ENCODE measurements around the gene CNPY4. TPM values are rescaled to one million over a fixed set of nuclear protein-coding genes. Genes with fewer than 3 reads are reported as not detected.
A peak's percentile ranks its signal among the peaks of the same experiment; 100 is the strongest.

Gene CNPY4
- total and polyA plus RNA-seq, 10 of the 15 experiments (the other 5 are each of a cell fraction or from before 2014, with no cell fraction given), result 2.5 to 9.2 (median 6.8) TPM

- TF ChIP-seq, protein P1, sequence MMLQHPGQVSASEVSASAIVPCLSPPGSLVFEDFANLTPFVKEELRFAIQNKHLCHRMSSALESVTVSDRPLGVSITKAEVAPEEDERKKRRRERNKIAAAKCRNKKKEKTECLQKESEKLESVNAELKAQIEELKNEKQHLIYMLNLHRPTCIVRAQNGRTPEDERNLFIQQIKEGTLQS (IDR thresholded peaks at IDR 0.05; ENCODE audit: borderline replicate concordance, extremely low read depth, low read depth, low read length), result no peak
- TF ChIP-seq DPF2 (IDR thresholded peaks at IDR 0.05), result no peak; the same call in none of the 2 replicates
- peak; percentile 19; the same call in 1 of the 2 replicates for TF ChIP-seq ZSCAN29 (IDR thresholded peaks at IDR 0.05)
- peak in 1 of 2 experiments; percentile 60; a peak in 1 of 4 replicates for TF ChIP-seq EP300 (IDR thresholded peaks at IDR 0.05; ENCODE audit: borderline replicate concordance in 1 of 2, control insufficient read depth in 1 of 2, low read depth in 2 of 2, low read length in 2 of 2)
- TF ChIP-seq, protein P2, sequence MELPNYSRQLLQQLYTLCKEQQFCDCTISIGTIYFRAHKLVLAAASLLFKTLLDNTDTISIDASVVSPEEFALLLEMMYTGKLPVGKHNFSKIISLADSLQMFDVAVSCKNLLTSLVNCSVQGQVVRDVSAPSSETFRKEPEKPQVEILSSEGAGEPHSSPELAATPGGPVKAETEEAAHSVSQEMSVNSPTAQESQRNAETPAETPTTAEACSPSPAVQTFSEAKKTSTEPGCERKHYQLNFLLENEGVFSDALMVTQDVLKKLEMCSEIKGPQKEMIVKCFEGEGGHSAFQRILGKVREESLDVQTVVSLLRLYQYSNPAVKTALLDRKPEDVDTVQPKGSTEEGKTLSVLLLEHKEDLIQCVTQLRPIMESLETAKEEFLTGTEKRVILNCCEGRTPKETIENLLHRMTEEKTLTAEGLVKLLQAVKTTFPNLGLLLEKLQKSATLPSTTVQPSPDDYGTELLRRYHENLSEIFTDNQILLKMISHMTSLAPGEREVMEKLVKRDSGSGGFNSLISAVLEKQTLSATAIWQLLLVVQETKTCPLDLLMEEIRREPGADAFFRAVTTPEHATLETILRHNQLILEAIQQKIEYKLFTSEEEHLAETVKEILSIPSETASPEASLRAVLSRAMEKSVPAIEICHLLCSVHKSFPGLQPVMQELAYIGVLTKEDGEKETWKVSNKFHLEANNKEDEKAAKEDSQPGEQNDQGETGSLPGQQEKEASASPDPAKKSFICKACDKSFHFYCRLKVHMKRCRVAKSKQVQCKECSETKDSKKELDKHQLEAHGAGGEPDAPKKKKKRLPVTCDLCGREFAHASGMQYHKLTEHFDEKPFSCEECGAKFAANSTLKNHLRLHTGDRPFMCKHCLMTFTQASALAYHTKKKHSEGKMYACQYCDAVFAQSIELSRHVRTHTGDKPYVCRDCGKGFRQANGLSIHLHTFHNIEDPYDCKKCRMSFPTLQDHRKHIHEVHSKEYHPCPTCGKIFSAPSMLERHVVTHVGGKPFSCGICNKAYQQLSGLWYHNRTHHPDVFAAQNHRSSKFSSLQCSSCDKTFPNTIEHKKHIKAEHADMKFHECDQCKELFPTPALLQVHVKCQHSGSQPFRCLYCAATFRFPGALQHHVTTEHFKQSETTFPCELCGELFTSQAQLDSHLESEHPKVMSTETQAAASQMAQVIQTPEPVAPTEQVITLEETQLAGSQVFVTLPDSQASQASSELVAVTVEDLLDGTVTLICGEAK (IDR thresholded peaks at IDR 0.05; ENCODE audit: borderline replicate concordance), result peak; percentile 98
- peak; percentile 63 for TF ChIP-seq CBFB (IDR thresholded peaks at IDR 0.05; ENCODE audit: low read depth)
- no peak for TF ChIP-seq SMAD1 (IDR thresholded peaks at IDR 0.05; ENCODE audit: low read depth, partially characterized antibody)
- no peak for TF ChIP-seq YBX1 (IDR thresholded peaks at IDR 0.05)
- no peak for TF ChIP-seq JUNB (IDR thresholded peaks at IDR 0.05)
- TF ChIP-seq CBX5 (IDR thresholded peaks at IDR 0.05; ENCODE audit: low read depth), result peak; percentile 23; the same call in 1 of the 2 replicates
- TF ChIP-seq CTCF (IDR thresholded peaks at IDR 0.05 in 2 of 3, conservative IDR thresholded peaks at IDR 0.05 in 1 of 3; ENCODE audit: control insufficient read depth in 2 of 3, extremely low read depth in 1 of 3, insufficient read depth in 1 of 3, low read depth in 3 of 3, low read length in 3 of 3), result peak; percentile 84 to 97 (median 89); a peak in 5 of 6 replicates
- TF ChIP-seq TARDBP (IDR thresholded peaks at IDR 0.05; ENCODE audit: borderline replicate concordance), result peak; percentile 30; the same call in 1 of the 2 replicates
- TF ChIP-seq BMI1 (IDR thresholded peaks at IDR 0.05; ENCODE audit: borderline replicate concordance), result no peak
- TF ChIP-seq FOS (IDR thresholded peaks at IDR 0.05; ENCODE audit: borderline replicate concordance, extremely low read depth, insufficient read length), result no peak
- TF ChIP-seq TAF1 (IDR thresholded peaks at IDR 0.05; ENCODE audit: borderline replicate concordance, low read depth, low read length), result peak; percentile 74; the same call in 1 of the 2 replicates
- TF ChIP-seq RUNX3 (IDR thresholded peaks at IDR 0.05; ENCODE audit: low read length), result peak; percentile 92
- no peak for TF ChIP-seq SKIL (IDR thresholded peaks at IDR 0.05; ENCODE audit: low read depth, poor library complexity, severe bottlenecking)
- TF ChIP-seq MLLT1 (IDR thresholded peaks at IDR 0.05), result peak; percentile 98
- no peak for TF ChIP-seq ZNF24 (IDR thresholded peaks at IDR 0.05)
- TF ChIP-seq GABPA (IDR thresholded peaks at IDR 0.05; ENCODE audit: low read depth), result peak; percentile 98
Measured at GRCh38 chr7:100081535-100082102, 37.8 kb upstream of the CNPY4 start, which contains the start of gene ZNF3 (continued).

All from GM12878 (cell line).